Cardiac fibroblast (primary cell): ENCODE results near the gene CTBP1.
A peak's percentile ranks its signal among the peaks of the same experiment; 100 is the strongest.

Source experiments
- DNase-seq, 2 donors: peaks; one replicate each; pipeline versions ENCODE4 v3.0.0 to v3.0.0-alpha.2; 2010; ENCODE audit warnings: low read depth in 2 of 2
- H3K4me3 ChIP-seq, 2 donors: replicated peaks in 1 of 2; 1 replicate in 1 of 2; 2 replicates in 1 of 2; pipeline ENCODE4 v1.5.1; 2011; ENCODE audit warnings: low read depth in 2 of 2, low read length in 2 of 2, mild to moderate bottlenecking in 2 of 2, moderate library complexity in 1 of 2
- TF ChIP-seq, protein P1 (sequence below): IDR thresholded peaks from one replicate; pipeline ENCODE4 v1.5.1; 2011; ENCODE audit warnings: low read depth, mild to moderate bottlenecking, low read length, inconsistent platforms

CTBP1 gene

DNA sequence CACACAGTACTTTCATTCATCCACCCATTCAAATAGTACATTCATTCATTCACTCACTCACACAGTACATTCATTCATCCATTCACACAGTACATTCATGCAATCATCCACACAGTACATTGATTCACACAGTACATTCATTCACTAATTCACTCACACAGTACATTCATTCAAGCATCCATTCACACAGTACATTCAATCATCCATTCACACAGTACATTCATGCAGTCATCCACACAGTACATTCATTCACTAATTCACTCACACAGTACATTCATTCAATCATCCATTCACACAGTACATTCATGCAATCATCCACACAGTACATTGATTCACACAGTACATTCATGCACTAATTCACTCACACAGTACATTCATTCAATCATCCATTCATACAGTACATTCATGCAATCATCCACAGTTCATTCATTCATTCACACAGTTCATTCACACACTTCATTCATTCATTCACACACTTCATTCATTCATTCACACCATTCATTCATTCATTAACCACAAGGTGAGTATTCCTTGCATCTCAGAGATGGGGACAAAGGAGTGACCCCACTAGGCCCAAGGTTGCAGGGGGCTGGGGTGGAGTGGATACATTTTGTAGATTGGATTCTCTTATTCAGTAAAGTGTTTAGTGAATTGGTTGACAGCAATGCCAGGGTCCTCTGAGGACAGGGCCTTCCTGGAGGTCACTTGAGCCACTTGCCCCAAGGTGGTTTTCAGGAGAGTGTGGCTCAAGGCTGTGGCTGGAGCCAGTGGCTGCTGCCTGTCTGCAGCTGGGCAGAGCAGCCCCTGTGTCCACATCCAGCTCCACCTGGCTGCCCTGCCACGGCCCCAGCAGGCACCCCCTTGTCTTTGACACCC lies 72.3 kb downstream of the CTBP1 start:
- H3K4me3 ChIP-seq = no peak overlapping the region
- TF ChIP-seq, protein P1, sequence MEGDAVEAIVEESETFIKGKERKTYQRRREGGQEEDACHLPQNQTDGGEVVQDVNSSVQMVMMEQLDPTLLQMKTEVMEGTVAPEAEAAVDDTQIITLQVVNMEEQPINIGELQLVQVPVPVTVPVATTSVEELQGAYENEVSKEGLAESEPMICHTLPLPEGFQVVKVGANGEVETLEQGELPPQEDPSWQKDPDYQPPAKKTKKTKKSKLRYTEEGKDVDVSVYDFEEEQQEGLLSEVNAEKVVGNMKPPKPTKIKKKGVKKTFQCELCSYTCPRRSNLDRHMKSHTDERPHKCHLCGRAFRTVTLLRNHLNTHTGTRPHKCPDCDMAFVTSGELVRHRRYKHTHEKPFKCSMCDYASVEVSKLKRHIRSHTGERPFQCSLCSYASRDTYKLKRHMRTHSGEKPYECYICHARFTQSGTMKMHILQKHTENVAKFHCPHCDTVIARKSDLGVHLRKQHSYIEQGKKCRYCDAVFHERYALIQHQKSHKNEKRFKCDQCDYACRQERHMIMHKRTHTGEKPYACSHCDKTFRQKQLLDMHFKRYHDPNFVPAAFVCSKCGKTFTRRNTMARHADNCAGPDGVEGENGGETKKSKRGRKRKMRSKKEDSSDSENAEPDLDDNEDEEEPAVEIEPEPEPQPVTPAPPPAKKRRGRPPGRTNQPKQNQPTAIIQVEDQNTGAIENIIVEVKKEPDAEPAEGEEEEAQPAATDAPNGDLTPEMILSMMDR = no peak
- no peak for DNase-seq

DNA sequence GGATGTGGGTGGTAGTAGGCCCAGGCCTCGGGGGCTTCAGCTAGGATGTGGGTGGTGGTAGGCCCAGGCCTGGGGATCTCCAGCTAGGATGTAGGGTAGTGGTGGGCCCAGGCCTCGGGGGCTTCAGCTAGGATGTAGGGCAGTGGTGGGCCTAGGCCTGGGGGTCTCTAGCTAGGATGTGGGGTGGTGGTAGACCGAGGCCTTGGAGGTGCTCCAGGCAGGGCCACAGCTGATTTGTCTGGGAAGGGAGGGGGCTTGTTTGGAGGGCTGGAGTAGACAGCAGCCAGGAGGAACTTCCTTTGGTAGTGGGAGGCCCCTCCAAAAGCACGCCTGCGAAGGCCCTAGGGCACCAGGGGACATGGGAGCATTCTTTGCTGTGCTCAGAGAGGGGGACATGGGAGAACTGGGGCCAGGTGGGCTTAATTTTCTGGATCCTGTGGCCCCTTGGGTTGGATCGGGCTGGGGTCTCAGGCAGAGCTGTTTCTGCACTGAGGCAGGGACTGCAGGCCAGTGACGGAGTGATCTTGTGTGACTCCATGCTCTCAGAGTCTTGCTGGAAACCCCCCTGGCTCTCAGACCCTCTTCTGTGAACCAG lies 73.2 kb downstream of the CTBP1 start:
- TF ChIP-seq, protein P1 = no peak
- no peak for DNase-seq
- H3K4me3 ChIP-seq = no peak overlapping the region

GRCh38 chr4:1174941-1175634 lies 73.8 kb downstream of the CTBP1 start:
- no peak overlapping the region for H3K4me3 ChIP-seq
- TF ChIP-seq, protein P1 = no peak
- no peak for DNase-seq

GRCh38 chr4:1172971-1173757 lies 75.8 kb downstream of the CTBP1 start:
- H3K4me3 ChIP-seq = no peak overlapping the region
- DNase-seq = peak in 1 of 2 donors; percentile 74
- TF ChIP-seq, protein P1 = no peak

DNA sequence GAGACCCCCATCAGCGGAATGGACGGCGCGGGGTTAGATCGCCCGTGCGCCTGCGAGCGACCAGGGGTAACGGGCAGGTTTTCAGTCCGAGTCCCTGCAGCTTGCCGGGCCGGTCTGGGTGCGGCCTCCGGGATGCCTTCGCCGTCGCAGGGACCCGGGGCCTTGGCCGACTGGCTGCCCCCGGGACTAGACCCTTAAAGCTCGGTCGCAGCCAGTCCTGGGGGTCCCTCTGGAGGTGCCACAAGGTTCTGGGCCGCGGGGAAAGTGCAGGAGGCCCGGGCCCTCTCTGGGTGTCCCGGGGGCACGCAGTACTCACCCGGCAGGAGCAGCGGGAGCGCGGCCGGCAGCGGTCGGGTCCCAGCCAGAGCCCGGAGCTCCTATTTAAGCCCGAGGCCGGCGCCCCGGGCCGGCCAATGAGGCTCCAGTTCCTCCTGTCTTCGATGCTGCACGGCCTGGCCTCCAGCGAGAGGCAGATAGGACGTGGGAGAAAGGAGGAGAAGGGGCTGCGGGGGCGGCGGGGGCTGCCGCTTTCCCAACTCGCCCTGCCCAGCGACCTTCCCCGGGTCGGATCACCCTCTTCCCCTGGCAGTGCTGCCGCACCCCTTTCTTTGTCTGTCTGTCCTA lies 76.6 kb downstream of the CTBP1 start, which contains the start of gene SPON2:
Gene SPON2 (minus strand): TSS at position 356 of the 624 bp plus-strand sequence.
- peak within 1 kb of the TSS; percentile 52 to 57 for H3K4me3 ChIP-seq
- TF ChIP-seq, protein P1 = no peak
- DNase-seq = peak; percentile 28 to 70
